WTC11 (cell line): ENCODE measurements around the gene GPR22. TPM values are rescaled to one million over a fixed set of nuclear protein-coding genes. Genes with fewer than 3 reads are reported as not detected.

Source experiments
- ATAC-seq: fragments of 200-7000 bp; cut with Tn5 transposase; 2 replicates; pipeline ENCODE4 v1.10.0; 2021; ENCODE audit warnings: mild to moderate bottlenecking, moderate library complexity
- CTCF ChIA-PET: fragments of 300-600 bp; sonication (Branson Sonifier 250); formaldehyde crosslinking; loops from one replicate; lab custom pipeline; 2021; ENCODE audit warnings: antibody characterized with exemption; lab: Charles Lee
- POLR2A ChIA-PET: fragments of 350-600 bp; sonication (Branson Sonifier 250); formaldehyde crosslinking; loops from one replicate; lab custom pipeline; 2021; ENCODE audit warnings: antibody characterized with exemption; lab: Charles Lee
- DNase-seq: peaks from one replicate; pipeline ENCODE4 v3.0.0; 2021; ENCODE audit warnings: low spot score
- H3K27ac Mint-ChIP-seq: 2 replicates; pipeline ENCODE4 v1.8.0; 2021; ENCODE audit warnings: mixed read lengths
- H3K27me3 Mint-ChIP-seq: 2 replicates; pipeline ENCODE4 v1.8.0; 2021; ENCODE audit warnings: low read depth, mild to moderate bottlenecking, moderate library complexity, mixed read lengths
- H3K36me3 Mint-ChIP-seq: 2 replicates; pipeline ENCODE4 v1.8.0; 2021; ENCODE audit warnings: mixed read lengths
- H3K4me1 Mint-ChIP-seq: 2 replicates; pipeline ENCODE4 v1.8.0; 2022; ENCODE audit warnings: mixed read lengths
- H3K4me3 Mint-ChIP-seq: 2 replicates; pipeline ENCODE4 v1.8.0; 2021; ENCODE audit warnings: mild to moderate bottlenecking, moderate library complexity, mixed read lengths
- H3K9me3 Mint-ChIP-seq: 2 replicates; pipeline ENCODE4 v1.8.0; 2021; ENCODE audit warnings: mixed read lengths
- AFF4 ChIP-seq: sonication (generic); formaldehyde crosslinking; IDR thresholded peaks from 2 replicates; pipeline ENCODE4 v1.8.1; 2023; ENCODE audit warnings: mild to moderate bottlenecking, missing genetic modification reagents, borderline replicate concordance
- ELF4 ChIP-seq: sonication (generic); formaldehyde crosslinking; IDR thresholded peaks from 2 replicates; pipeline ENCODE4 v1.8.1; 2022; ENCODE audit warnings: low read depth, mild to moderate bottlenecking, moderate library complexity, missing genetic modification reagents
- GABPB1 ChIP-seq: sonication (generic); formaldehyde crosslinking; IDR thresholded peaks from 2 replicates; pipeline ENCODE4 v1.8.1; 2023; ENCODE audit warnings: mild to moderate bottlenecking, missing genetic modification reagents
- GRHL2 ChIP-seq: fragments of 250-450 bp; sonication (Bioruptor Pico); IDR thresholded peaks from 2 replicates; pipeline ENCODE4 v1.8.0; 2022; ENCODE audit warnings: mild to moderate bottlenecking, moderate library complexity; ENCODE audit not compliant: insufficient replicate concordance, severe bottlenecking
- JAZF1 ChIP-seq: fragments of 250-450 bp; sonication (Bioruptor Pico); IDR thresholded peaks from 2 replicates; pipeline ENCODE4 v1.9.0; 2021; ENCODE audit warnings: moderate library complexity, mild to moderate bottlenecking, inconsistent platforms
- MYBL2 ChIP-seq: sonication (generic); formaldehyde crosslinking; IDR thresholded peaks from 2 replicates; pipeline ENCODE4 v1.8.1; 2023; ENCODE audit warnings: mild to moderate bottlenecking, moderate library complexity, missing genetic modification reagents
- NFATC4 ChIP-seq: fragments of 250-450 bp; sonication (Bioruptor Pico); IDR thresholded peaks from 2 replicates; pipeline ENCODE4 v1.9.0; 2021; ENCODE audit warnings: mild to moderate bottlenecking
- NR3C1 ChIP-seq: sonication (generic); formaldehyde crosslinking; conservative IDR thresholded peaks from 2 replicates; pipeline ENCODE4 v1.8.1; 2023; ENCODE audit warnings: low read depth, mild to moderate bottlenecking, missing genetic modification reagents
- PRDM15 ChIP-seq: sonication (generic); formaldehyde crosslinking; IDR thresholded peaks from 2 replicates; pipeline ENCODE4 v1.8.0; 2022; ENCODE audit warnings: missing genetic modification reagents
- PREB ChIP-seq: sonication (generic); formaldehyde crosslinking; IDR thresholded peaks from 2 replicates; pipeline ENCODE4 v1.8.1; 2022; ENCODE audit warnings: mild to moderate bottlenecking, missing genetic modification reagents, moderate library complexity, borderline replicate concordance
- RORB ChIP-seq: fragments of 250-450 bp; sonication (Bioruptor Pico); IDR thresholded peaks from 2 replicates; pipeline ENCODE4 v1.9.0; 2021; ENCODE audit warnings: mild to moderate bottlenecking
- SMAD4 ChIP-seq: sonication (generic); formaldehyde crosslinking; IDR thresholded peaks from 2 replicates; pipeline ENCODE4 v1.8.0; 2022; ENCODE audit warnings: mild to moderate bottlenecking, missing genetic modification reagents
- SP1 ChIP-seq: sonication (generic); formaldehyde crosslinking; conservative IDR thresholded peaks from 2 replicates; pipeline ENCODE4 v1.8.1; 2022; ENCODE audit warnings: missing genetic modification reagents
- ZNF317 ChIP-seq: sonication (generic); formaldehyde crosslinking; IDR thresholded peaks from 2 replicates; pipeline ENCODE4 v1.8.1; 2023; ENCODE audit warnings: low read depth, mild to moderate bottlenecking, moderate library complexity, missing genetic modification reagents, borderline replicate concordance
- ZNF396 ChIP-seq: fragments of 250-450 bp; sonication (Bioruptor Pico); IDR thresholded peaks from 2 replicates; pipeline ENCODE4 v1.8.0; 2021; ENCODE audit warnings: mild to moderate bottlenecking, moderate library complexity, borderline replicate concordance
- ZNF671 ChIP-seq: fragments of 250-450 bp; sonication (Bioruptor Pico); IDR thresholded peaks from 2 replicates; pipeline ENCODE4 v1.8.0; 2021; ENCODE audit warnings: mild to moderate bottlenecking
- total RNA-seq: library from RNA; stranded (reverse); gene quantifications from 3 replicates; pipeline ENCODE4 v1.2.3, GENCODE V29; 2021
- TF ChIP-seq, protein P1 (sequence below): sonication (generic); formaldehyde crosslinking; IDR thresholded peaks from 2 replicates; pipeline ENCODE4 v1.8.0; 2023; ENCODE audit warnings: mild to moderate bottlenecking, missing genetic modification reagents
- TF ChIP-seq, protein P2 (sequence below): sonication (generic); formaldehyde crosslinking; conservative IDR thresholded peaks from 2 replicates; pipeline ENCODE4 v1.8.1; 2022; ENCODE audit warnings: mild to moderate bottlenecking, missing genetic modification reagents

The GPR22 gene
- total RNA-seq, 1 experiment from 2014 or later: not detected

DNA sequence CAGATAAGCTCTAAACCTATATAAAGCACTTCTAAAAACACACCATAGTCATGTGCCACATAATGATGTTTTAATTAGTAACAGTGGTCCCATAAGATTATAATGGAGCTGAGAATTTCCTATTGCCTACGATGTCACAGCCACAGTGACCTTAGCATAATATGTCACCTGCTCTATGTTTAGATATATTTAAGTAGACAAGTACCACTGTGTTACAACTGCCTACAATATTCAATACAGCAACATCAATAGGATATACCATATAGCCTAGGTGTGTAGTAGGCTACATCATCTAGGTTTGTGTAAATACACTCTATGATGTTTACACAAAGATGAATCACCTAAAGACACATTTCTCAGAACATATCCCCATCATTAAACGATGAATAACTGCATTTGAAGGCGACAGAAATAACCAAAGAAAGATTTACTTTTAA is 24.5 kb downstream of the GPR22 start (continued):
- TF ChIP-seq, protein P1, sequence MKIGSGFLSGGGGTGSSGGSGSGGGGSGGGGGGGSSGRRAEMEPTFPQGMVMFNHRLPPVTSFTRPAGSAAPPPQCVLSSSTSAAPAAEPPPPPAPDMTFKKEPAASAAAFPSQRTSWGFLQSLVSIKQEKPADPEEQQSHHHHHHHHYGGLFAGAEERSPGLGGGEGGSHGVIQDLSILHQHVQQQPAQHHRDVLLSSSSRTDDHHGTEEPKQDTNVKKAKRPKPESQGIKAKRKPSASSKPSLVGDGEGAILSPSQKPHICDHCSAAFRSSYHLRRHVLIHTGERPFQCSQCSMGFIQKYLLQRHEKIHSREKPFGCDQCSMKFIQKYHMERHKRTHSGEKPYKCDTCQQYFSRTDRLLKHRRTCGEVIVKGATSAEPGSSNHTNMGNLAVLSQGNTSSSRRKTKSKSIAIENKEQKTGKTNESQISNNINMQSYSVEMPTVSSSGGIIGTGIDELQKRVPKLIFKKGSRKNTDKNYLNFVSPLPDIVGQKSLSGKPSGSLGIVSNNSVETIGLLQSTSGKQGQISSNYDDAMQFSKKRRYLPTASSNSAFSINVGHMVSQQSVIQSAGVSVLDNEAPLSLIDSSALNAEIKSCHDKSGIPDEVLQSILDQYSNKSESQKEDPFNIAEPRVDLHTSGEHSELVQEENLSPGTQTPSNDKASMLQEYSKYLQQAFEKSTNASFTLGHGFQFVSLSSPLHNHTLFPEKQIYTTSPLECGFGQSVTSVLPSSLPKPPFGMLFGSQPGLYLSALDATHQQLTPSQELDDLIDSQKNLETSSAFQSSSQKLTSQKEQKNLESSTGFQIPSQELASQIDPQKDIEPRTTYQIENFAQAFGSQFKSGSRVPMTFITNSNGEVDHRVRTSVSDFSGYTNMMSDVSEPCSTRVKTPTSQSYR (CRISPR knock-in tag): no peak
- TF ChIP-seq, protein P2, sequence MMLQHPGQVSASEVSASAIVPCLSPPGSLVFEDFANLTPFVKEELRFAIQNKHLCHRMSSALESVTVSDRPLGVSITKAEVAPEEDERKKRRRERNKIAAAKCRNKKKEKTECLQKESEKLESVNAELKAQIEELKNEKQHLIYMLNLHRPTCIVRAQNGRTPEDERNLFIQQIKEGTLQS (CRISPR knock-in tag): no peak
- no peak for TF ChIP-seq SMAD4 (CRISPR knock-in tag)
- no peak for TF ChIP-seq PRDM15 (CRISPR knock-in tag)
- TF ChIP-seq, all 79 proteins: peak for 0

DNA sequence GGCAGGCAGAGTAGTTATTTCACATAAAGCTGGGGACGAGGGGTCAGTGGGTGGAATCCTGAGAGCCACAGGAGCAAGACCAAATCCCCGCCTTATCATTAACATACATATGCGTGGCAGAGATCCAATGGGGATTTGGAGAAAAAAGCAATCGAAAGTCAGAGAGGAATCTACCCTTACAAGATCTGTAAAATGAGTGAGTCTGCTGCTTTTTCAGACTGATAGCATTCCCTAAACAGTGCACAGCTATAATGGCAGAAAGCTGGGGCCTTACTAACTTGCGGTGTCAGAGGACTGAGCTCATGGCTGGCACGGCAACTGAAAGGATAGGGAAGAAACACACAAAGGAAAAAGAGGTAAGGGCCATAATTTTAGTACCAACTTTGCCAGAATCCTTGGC is 25.0 kb downstream of the GPR22 start:
- H3K9me3 Mint-ChIP-seq: peaks cover 20% of the 10 kb centered on the region
- no peak overlapping the region for H3K4me3 Mint-ChIP-seq
- H3K4me1 Mint-ChIP-seq: peaks cover 8% of the 10 kb centered on the region
- TF ChIP-seq GRHL2 (CRISPR knock-in tag) (no peak), PREB (no peak), ZNF671 (CRISPR knock-in tag) (no peak), GABPB1 (CRISPR knock-in tag) (no peak), ZNF396 (CRISPR knock-in tag) (no peak)
- ChIA-PET CTCF (no interaction called here), POLR2A (no interaction called here)
- 0 out of 2 replicates have a peak overlapping the region, but pooled peaks have one; percentile 57 for H3K27ac Mint-ChIP-seq
- DNase-seq (no peak), ATAC-seq (no peak; the same call in 1 of the 2 replicates)
- H3K27me3 Mint-ChIP-seq: no peaks in the 10 kb centered on the region
- peaks cover 7% of the 10 kb centered on the region; the same call in 1 of the 2 replicates for H3K36me3 Mint-ChIP-seq

- no peak overlapping the region for H3K27ac Mint-ChIP-seq
- POLR2A ChIA-PET: no interaction called here
- no peaks in the 10 kb centered on the region for H3K27me3 Mint-ChIP-seq
- DNase-seq (no peak), ATAC-seq (no peak)
- no peak overlapping the region for H3K4me3 Mint-ChIP-seq
- CTCF ChIA-PET: no interaction called here
- peaks cover 8% of the 10 kb centered on the region for H3K4me1 Mint-ChIP-seq
- TF ChIP-seq NR3C1 (CRISPR knock-in tag): no peak
- peaks cover 7% of the 10 kb centered on the region; the same call in 1 of the 2 replicates for H3K36me3 Mint-ChIP-seq
- H3K9me3 Mint-ChIP-seq: peaks cover 20% of the 10 kb centered on the region
Observed at GRCh38 chr7:107495516-107495915, 25.7 kb downstream of the GPR22 start.

- ATAC-seq (no peak), DNase-seq (no peak)
- Mint-ChIP-seq H3K27ac (no peak overlapping the region), H3K27me3 (no peaks in the 10 kb centered on the region), H3K9me3 (peaks cover 19% of the 10 kb centered on the region), H3K4me3 (no peak overlapping the region), H3K36me3 (peaks cover 7% of the 10 kb centered on the region; the same call in 1 of the 2 replicates), H3K4me1 (peaks cover 6% of the 10 kb centered on the region)
- ChIA-PET POLR2A (interaction anchor here (0.6 kb wide), 1 partner anchor 506 kb away, joined by 4 read pairs; no protein-coding TSS in a partner anchor), CTCF (no interaction called here)
- TF ChIP-seq ELF4 (CRISPR knock-in tag) (no peak), AFF4 (CRISPR knock-in tag) (no peak), JAZF1 (CRISPR knock-in tag) (no peak), MYBL2 (CRISPR knock-in tag) (no peak), RORB (CRISPR knock-in tag) (no peak), SP1 (CRISPR knock-in tag) (no peak), ZNF317 (CRISPR knock-in tag) (no peak), NFATC4 (CRISPR knock-in tag) (no peak)
Observed at GRCh38 chr7:107499731-107500130, 29.9 kb downstream of the GPR22 start.
